SK-N-MC (cell line): Measurements from ENCODE around the gene SLC47A2.

ENCODE experiments used
- EZH2 ChIP-seq: fragments of 200-600 bp; sonication (generic); IDR thresholded peaks from one replicate; pipeline ENCODE4 v1.6.1; 2017; ENCODE audit warnings: antibody characterized with exemption
- POLR2AphosphoS5 ChIP-seq: IDR thresholded peaks from 2 replicates; pipeline ENCODE4 v1.6.1; 2012; ENCODE audit warnings: mild to moderate bottlenecking, low read depth, low read length, borderline replicate concordance

DNA sequence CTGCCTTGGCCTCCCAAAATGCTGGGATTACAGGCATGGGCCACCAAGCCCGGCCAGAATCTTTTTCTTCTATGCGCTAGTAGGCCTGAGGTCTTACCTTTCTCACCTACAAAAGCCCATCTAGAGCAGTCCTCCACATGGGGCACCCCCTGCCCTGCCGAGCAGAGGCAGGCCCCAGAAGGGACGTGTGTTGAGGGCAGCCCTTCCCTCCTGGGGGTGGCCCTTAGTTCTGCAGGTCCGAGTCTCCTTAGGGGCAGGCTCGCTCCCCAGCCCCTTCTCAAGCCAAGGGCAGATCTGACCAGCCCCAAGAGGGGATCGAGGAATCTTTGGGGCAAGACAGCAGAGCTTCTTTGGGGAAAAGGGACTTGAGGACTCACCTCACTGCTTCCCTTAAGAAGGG, 49.6 kb upstream of the SLC47A2 start:
- TF ChIP-seq POLR2AphosphoS5 (no peak), EZH2 (no peak)
